ENCODE results near the gene CAND2. TPM values are rescaled to one million over a fixed set of nuclear protein-coding genes. Genes with fewer than 3 reads are reported as not detected.
A peak's percentile ranks its signal among the peaks of the same experiment; 100 is the strongest.
"Not testable (repeated sequence)": the region's sequence is repeated elsewhere in the genome, so short reads cannot be mapped to it uniquely, and the experiment has no call there.

Gene CAND2
- total RNA-seq, 1 experiment from 2014 or later, result 2.1 TPM

- no peak for DNase-seq (ENCODE audit: low read depth)
Measured at GRCh38 chr3:12859840-12860239, 63.4 kb downstream of the CAND2 start.

DNA sequence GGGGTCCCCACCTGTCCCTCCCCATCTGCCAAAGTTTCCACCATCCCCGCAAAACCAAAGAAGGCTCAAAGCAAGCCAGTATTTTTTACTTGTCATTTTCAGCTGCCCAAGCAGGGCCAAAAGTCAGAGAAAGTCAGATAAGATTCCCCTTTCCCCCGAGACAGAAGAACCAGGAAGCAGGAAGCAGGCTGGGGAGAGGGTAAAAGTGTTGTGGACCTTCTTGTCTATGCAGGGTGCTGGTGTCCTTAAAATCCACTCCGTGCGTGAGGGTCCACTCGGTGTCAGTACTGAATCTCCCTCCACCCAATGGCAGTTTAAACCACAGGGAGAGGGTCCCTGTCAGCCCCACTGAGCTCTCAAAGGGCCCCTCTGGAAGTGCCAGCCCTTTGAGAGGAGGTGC lies 65.1 kb downstream of the CAND2 start:
- no peak for DNase-seq (ENCODE audit: low read depth)

DNA sequence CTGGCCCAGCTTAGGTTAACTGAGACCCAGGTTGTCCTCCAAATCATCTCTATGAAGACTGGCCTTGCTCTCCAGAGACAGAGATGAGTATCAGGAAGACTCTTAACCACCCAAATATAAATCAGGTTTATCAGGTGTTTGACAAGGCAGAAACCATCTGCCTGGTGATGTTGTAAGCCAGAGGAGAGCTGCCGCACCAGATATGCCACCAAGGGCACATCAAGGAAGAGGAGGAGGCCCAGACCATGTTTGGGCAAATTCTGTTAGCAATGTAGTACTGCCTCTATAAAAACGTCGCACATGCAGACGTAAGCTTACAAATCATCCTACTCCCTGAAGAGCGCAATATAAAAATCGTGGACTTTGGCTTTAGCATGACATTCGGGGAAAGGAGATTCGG lies 65.9 kb downstream of the CAND2 start:
- no peak for DNase-seq (ENCODE audit: low read depth)

DNA sequence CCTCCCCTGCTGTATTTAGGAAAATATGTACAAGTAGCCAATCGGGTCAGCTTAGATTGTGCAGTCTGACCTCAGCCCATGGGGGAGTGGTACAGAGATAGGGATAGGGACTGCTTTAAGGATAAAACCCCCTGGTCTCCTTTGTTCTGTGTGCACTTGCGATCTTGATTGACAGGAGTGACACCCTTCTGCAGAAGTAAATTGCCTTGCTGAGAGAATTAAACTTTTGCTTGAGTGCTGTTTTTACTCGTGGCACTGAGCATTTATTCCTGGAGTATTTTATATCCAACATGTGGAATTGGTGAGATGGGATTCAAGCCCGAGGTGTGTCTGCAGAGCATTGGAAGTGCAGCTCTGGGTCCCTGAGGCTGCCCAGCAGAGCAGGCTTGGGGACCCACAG lies 68.8 kb downstream of the CAND2 start:
- no peak for DNase-seq (ENCODE audit: low read depth)

- no peak for DNase-seq (ENCODE audit: low read depth)
Measured at GRCh38 chr3:12866836-12867235, 70.4 kb downstream of the CAND2 start.

- DNase-seq (ENCODE audit: low read depth), result peak; percentile 72
Measured at GRCh38 chr3:12868039-12869034, 71.9 kb downstream of the CAND2 start.

DNA sequence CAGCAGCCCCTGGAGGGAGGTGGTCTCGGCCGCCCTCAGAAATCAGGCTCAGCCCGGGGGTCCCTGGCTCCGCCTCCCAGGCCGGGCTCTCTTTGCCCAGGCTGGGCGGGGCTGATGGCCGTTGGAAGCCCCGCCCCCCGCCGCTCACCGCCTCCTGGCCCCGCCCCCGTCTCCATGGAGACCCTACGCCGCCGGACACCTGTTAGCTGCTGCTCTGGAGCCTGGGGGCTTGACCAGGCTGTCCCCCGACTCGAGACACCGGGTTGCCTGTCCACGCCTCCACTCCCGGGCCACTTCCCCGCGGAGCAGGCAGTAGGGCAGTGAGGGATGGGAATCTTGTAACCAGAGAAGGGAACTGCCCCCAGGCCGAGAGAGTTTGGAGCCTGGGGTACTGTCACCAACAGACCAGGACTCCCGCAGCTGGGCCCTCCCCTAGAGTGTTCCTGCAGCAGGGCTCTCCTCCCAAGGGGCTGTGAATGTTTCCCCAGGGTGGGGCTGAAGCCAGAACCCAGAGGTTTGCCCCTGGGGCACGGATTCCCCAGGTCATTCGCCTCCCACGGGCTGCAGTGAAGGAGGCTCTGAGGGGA lies 72.6 kb downstream of the CAND2 start:
- no peak for DNase-seq (ENCODE audit: low read depth)

DNA sequence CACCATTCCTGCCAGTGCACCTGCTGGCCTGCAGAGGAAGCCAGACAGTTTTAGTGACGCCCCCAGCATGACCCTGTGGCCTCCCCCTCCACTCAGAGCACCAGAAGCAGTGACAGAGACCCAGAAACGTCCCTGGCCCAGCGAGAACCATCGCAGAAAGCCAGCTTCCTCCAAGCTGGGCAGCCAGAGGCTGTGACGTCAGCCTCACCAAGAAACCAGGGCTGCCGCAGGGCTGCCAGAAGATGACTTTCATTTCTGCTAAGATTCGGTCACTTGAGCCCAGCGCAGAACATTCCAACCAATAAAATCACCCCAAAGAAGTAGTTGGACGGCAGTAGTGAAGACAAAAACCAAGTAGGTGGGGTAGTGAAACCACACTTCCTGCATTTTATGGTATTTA lies 74.5 kb downstream of the CAND2 start:
- peak; percentile 49 for DNase-seq (ENCODE audit: low read depth)

- DNase-seq (ENCODE audit: low read depth), result no peak
Measured at GRCh38 chr3:12871404-12871983, 75.0 kb downstream of the CAND2 start.

DNA sequence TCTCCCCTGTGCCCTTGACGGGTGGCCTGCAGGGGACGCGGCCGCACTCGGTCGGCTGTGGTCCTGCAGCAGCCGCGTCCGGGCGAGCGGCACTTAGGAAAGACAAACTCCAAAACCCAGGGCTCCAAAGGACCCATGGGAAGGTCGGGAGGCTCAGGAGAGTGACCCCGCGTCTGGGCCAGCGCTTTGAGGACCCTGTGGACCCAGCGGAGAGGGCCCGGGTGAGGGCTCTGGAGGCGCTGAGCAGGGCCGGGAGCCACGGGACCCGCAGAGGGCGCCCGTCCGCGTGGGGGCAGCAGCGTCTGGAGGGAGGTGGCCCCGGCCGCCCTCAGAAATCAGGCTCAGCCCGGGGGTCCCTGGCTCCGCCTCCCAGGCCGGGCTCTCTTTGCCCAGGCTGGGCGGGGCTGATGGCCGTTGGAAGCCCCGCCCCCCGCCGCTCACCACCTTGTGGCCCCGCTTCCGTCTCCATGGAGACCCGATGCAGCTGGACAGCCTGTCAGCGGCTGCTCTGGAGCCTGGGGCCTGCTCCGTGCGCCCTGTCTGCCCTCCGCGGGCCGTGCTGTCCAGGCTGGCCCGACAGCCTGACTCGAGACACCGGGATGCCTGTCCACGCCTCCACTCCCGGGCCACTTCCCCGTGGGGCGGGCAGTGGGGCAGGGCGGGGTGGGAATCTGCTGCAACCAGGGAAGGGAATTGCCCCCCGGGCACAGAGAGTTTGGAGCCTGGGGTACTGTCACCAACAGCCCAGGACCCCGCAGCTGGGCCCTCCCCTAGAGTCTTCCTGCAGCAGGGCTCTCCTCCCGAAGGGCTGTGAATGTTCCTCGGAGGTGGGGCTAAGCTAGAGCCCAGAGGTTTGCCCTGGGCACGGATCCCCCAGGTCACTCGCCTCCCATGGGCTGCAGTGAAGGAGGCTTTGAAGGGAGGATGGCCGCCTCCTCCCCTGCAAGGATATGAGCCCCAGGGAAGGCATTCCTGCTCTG lies 79.7 kb downstream of the CAND2 start:
- no peak for DNase-seq (ENCODE audit: low read depth)

DNA sequence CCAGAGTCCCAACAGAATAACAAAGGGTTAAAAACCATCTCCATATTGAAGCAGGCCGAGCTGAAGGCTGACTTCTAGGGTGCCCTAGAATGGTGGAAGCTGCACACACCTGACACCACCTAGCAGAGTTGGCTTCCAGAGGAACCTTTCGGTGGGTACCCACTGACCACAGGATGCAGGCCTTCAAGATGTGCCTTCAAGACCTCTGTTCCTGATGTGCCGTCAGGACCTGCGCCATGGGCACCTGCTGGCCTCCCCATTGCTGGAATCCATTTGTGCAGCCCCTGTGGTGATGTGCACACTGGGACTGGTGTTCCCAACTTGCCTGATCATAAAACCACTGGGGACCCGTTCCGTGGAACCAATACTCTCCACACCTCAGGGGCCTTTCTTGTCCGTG lies 80.6 kb downstream of the CAND2 start:
- DNase-seq (ENCODE audit: low read depth), result no peak

- DNase-seq (ENCODE audit: low read depth), result no peak
Measured at GRCh38 chr3:12878141-12878574, 81.7 kb downstream of the CAND2 start.

GRCh38 chr3:12878758-12879157 lies 82.3 kb downstream of the CAND2 start:
- not testable (repeated sequence) for DNase-seq (ENCODE audit: low read depth)

DNA sequence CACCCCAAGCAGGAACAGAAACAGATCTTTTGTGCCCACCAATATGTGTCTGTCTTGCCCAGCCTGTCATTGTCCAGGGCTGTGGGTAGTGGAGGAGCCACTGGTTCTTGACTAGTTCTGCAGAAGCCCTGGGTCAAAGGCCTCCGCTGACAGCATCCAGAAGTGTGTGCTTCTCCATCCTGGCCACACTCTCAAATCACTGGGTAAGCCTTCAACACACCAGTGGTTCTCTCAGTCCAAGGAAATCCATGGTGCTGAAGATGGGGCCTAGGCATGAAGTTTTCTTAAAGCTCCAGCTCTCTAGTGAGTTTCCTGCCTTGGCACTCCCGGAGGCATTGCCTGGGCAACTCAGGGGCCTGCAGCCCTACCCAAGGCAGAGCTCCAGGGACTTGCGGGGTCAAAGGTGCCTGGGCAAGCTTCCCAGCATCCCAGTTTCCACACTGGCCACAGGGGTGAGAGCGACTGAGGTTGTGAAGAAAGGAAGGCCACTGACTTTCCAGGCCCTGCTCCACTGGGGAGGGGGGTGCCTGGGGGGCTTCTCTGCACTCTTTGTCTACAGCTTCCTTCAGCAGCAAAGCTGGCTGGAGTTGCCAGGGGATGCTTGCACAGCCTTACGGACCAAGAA lies 82.8 kb downstream of the CAND2 start:
- no peak for DNase-seq (ENCODE audit: low read depth)

DNA sequence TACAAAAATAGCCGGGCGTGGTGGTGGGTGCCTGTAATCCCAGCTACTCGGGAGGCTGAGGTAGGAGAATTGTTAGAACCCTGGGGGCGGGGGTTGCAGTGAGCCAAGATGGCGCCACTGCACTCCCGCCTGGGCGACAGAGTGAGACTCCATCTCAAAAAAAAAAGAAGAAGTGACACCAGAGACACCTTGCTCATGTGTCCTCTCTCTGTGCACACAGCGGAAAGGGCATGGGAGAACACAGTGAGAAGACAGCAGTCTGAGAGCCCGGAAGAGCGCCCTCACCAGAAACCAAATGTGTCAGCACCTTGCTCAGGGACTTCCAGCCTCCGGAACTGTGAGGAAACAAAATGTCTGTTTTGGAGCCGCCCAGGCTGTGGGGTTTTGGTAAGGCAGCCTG lies 85.4 kb downstream of the CAND2 start:
- not testable (repeated sequence) for DNase-seq (ENCODE audit: low read depth)

DNA sequence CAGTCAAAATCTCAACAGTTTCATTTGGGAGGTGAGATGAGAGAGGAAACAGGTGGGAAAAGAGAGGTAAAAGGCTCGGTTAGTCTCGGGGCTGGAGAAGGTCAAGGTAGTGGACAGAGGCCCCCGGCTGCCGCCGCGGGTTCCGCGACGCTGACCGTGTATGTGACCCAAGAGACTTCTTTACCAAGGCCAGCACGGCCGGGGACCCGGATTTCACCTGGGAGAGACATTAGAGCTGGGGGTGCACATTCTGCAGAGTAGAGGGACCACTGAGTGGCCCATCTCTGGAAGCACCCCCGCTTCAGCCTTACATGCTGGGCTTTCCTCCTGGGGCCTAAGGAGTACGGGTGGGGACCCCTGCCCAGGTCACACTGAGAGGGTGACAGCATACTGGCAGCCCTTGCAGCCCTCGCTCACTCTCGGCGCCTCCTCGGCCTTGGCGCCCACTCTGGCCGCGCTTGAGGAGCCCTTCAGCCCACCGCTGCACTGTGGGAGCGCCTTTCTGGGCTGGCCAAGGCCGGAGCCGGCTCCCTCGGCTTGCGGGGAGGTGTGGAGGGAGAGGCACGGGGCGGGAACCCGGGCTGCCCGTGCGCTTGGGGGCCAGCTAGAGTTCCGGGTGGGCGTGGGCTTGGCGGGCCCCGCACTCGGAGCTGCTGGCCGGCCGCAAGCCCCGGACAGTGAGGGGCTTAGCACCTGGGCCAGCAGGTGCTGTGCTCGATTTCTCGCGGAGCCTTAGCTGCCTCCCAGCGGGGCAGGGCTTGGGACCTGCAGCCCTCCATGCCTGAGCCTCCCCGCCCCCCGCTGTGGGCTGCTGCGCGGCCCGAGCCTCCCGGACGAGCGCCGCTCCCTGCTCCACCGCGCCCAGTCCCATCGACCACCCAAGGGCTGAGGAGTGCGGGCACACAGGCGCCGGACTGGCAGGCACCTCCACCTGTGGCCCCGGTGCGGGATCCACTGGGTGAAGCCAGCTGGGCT lies 86.1 kb downstream of the CAND2 start:
- DNase-seq (ENCODE audit: low read depth), result no peak

GRCh38 chr3:12884186-12884680 lies 87.8 kb downstream of the CAND2 start:
- DNase-seq (ENCODE audit: low read depth), result peak; percentile 30

All from LHCN-M2 (cell line).